Activated CD4-positive, alpha-beta T cell treated with anti-CD3 and anti-CD28 coated beads, Interleukin-2, amount 50 U/mL, for 24 hours (primary cell): ENCODE results near the gene ST8SIA5.

Experiments used
- DNase-seq, 2 donors: peaks; one replicate each; pipeline ENCODE4 v3.0.0-alpha.2; 2020; ENCODE audit warnings: low read depth in 1 of 2, low spot score in 1 of 2

ST8SIA5 gene

GRCh38 chr18:46675112-46675511 lies 81.7 kb downstream of the ST8SIA5 start:
- no peak for DNase-seq

GRCh38 chr18:46672062-46672970 lies 84.5 kb downstream of the ST8SIA5 start:
- DNase-seq, result no peak

DNA sequence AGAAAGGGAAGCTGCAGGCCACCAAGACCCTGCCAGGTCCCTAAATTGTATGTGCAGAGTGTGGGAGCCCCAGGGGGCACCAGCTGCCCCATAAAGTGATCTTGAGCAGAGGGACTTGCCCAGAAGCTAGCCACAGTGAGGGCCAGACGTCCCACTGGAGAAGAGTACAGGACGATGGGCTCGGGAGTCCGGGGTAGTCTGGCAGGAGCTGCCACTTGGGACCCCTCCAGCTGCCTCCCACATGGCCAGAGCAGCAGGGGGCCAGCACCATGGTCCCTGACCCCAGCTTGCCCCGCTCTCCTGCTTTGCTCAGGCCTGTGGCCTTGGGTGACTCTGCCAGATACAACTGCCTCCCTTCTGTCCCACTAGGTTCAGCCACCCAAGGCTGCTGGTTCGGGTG lies 88.2 kb downstream of the ST8SIA5 start:
- DNase-seq, result no peak

GRCh38 chr18:46668135-46668534 lies 88.7 kb downstream of the ST8SIA5 start:
- DNase-seq, result no peak

GRCh38 chr18:46663539-46663938 lies 93.3 kb downstream of the ST8SIA5 start:
- no peak for DNase-seq

GRCh38 chr18:46660957-46661749 lies 95.7 kb downstream of the ST8SIA5 start:
- DNase-seq, result no peak

- no peak for DNase-seq
Observed at GRCh38 chr18:46659484-46659883, 97.4 kb downstream of the ST8SIA5 start.

GRCh38 chr18:46657115-46657955 lies 99.5 kb downstream of the ST8SIA5 start, which contains the start of gene LOXHD1:
LOXHD1 (minus strand) TSS chr18:46657220; CDS start chr18:46657033, 187 bp downstream.
- DNase-seq, result no peak

- DNase-seq, result no peak
Observed at GRCh38 chr18:46656326-46657114, 100.3 kb downstream of the ST8SIA5 start.

- DNase-seq, result no peak
Observed at GRCh38 chr18:46652372-46652771, 104.5 kb downstream of the ST8SIA5 start.

DNA sequence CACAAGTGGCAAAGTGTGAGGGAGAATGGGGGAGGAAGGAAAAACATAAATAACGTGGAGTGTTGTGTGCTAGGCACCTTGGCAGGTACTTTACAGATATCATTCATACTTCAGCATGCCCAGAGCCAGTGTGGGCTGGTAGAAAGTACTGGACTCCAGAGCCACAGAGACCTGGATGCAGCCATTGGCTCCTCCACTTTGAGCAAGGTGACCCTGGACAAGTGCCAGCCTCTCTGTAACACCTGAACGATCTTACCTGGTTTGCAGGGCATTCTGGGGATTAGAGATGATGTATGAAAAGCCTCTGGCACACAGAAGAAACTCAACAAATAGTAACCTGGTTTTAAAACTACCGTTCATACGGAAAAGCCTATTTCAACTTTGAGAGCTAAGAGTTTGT lies 106.2 kb downstream of the ST8SIA5 start:
- no peak for DNase-seq

- no peak for DNase-seq
Observed at GRCh38 chr18:46649071-46649862, 107.6 kb downstream of the ST8SIA5 start.

DNA sequence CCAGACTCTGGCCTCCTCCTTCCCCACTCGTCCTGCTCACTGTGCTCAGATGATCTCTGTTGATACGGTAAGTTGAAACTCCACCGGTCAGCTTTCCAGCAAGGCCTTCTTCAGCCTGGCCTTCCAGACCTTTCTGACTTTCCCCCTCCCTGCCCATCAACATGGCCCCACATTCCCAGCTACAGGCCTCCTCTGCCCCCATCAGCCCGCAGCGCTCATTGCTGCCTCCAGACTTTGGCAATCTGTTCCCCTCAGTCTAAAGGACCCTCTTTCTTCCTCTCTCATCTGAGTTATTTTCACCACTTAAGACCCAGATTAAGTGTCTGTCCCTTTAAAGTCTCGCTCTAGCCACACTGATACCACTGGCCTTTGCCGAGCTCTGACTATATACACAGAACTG lies 110.4 kb downstream of the ST8SIA5 start:
- DNase-seq, result no peak

- no peak for DNase-seq
Observed at GRCh38 chr18:46642561-46642960, 114.3 kb downstream of the ST8SIA5 start.

DNA sequence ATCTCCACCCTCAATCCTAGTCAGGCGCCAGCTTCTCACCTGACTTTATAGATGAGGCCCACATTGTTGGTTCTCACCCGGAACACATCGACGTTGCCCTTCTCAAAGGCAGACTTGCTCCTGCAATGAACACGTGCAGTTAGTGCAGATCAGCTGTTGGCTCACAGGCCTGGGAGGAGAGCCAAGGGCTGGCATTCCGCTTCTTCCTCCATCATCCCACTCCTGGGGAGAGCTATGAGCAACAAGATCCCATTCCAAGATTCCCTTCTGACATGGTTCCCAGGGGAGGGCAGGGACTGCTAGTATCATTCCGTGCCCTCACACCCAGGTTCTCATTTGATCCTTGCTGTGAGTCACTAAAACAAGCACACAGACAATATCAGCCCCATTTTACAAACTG lies 114.9 kb downstream of the ST8SIA5 start:
- no peak for DNase-seq

DNA sequence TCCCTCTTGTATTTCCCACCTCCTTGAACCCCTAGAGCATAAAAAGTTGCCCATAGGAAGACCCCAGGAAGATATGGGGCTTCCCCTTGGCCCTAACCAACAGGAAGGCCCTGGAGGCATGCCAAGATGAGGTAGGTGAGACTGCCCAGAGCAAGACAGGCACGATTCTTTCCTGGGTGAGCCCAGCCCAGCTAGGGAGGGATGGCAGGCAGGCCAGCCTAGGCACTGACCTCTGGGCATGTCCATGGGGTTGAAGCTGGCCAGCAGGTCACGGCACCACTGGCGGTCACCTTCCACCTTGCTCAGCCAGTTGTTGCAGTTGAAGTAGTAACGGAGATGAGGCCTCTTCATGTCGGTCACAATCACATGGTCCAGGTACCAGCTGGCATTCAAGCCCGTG lies 117.5 kb downstream of the ST8SIA5 start:
- DNase-seq, result no peak

GRCh38 chr18:46636040-46636630 lies 120.7 kb downstream of the ST8SIA5 start:
- no peak for DNase-seq

GRCh38 chr18:46632401-46633071 lies 124.3 kb downstream of the ST8SIA5 start:
- no peak for DNase-seq

- DNase-seq, result no peak
Observed at GRCh38 chr18:46630991-46631390, 125.9 kb downstream of the ST8SIA5 start.
